ENCODE data around the gene RTN4R.

RTN4R gene

GRCh38 chr22:20258584-20259326 lies 9.4 kb downstream of the RTN4R start:
- no peak for DNase-seq (ENCODE audit: low read depth in 1 of 2, low spot score in 1 of 2)

- no peak for DNase-seq (ENCODE audit: low read depth in 1 of 2, low spot score in 1 of 2)
Measured at GRCh38 chr22:20258021-20258299, 10.2 kb downstream of the RTN4R start.

- DNase-seq (ENCODE audit: low read depth in 1 of 2, low spot score in 1 of 2) = no peak
Measured at GRCh38 chr22:20257212-20258020, 10.7 kb downstream of the RTN4R start.

- DNase-seq (ENCODE audit: low read depth in 1 of 2, low spot score in 1 of 2) = no peak
Measured at GRCh38 chr22:20256551-20257211, 11.4 kb downstream of the RTN4R start.

GRCh38 chr22:20256027-20256426 lies 12.1 kb downstream of the RTN4R start:
- DNase-seq (ENCODE audit: low read depth in 1 of 2, low spot score in 1 of 2) = no peak

- DNase-seq (ENCODE audit: low read depth in 1 of 2, low spot score in 1 of 2) = no peak
Measured at GRCh38 chr22:20254975-20255946, 12.9 kb downstream of the RTN4R start.

GRCh38 chr22:20253161-20253560 lies 15.0 kb downstream of the RTN4R start:
- DNase-seq (ENCODE audit: low read depth in 1 of 2, low spot score in 1 of 2) = no peak

- DNase-seq (ENCODE audit: low read depth in 1 of 2, low spot score in 1 of 2) = no peak
Measured at GRCh38 chr22:20251981-20252380, 16.1 kb downstream of the RTN4R start.

- DNase-seq (ENCODE audit: low read depth in 1 of 2, low spot score in 1 of 2) = no peak
Measured at GRCh38 chr22:20251491-20251890, 16.6 kb downstream of the RTN4R start.

- DNase-seq (ENCODE audit: low read depth in 1 of 2, low spot score in 1 of 2) = no peak
Measured at GRCh38 chr22:20249797-20250354, 18.2 kb downstream of the RTN4R start.

GRCh38 chr22:20248461-20248978 lies 19.6 kb downstream of the RTN4R start:
- DNase-seq (ENCODE audit: low read depth in 1 of 2, low spot score in 1 of 2) = no peak

GRCh38 chr22:20247608-20248171 lies 20.4 kb downstream of the RTN4R start:
- DNase-seq (ENCODE audit: low read depth in 1 of 2, low spot score in 1 of 2) = no peak

GRCh38 chr22:20247010-20247505 lies 21.1 kb downstream of the RTN4R start:
- no peak for DNase-seq (ENCODE audit: low read depth in 1 of 2, low spot score in 1 of 2)

- no peak for DNase-seq (ENCODE audit: low read depth in 1 of 2, low spot score in 1 of 2)
Measured at GRCh38 chr22:20246368-20247009, 21.6 kb downstream of the RTN4R start.

- DNase-seq (ENCODE audit: low read depth in 1 of 2, low spot score in 1 of 2) = no peak
Measured at GRCh38 chr22:20245577-20246367, 22.3 kb downstream of the RTN4R start.

- no peak for DNase-seq (ENCODE audit: low read depth in 1 of 2, low spot score in 1 of 2)
Measured at GRCh38 chr22:20244691-20245576, 23.2 kb downstream of the RTN4R start.

GRCh38 chr22:20244250-20244648 lies 23.9 kb downstream of the RTN4R start:
- DNase-seq (ENCODE audit: low read depth in 1 of 2, low spot score in 1 of 2) = no peak

All from stimulated activated CD4-positive, alpha-beta T cell treated with anti-CD3 and anti-CD28 coated beads, Interleukin-15, amount 100 ng/mL, for 1 hour (primary cell).